ENCODE results near the gene VIM. TPM values are rescaled to one million over a fixed set of nuclear protein-coding genes. Genes with fewer than 3 reads are reported as not detected.

Gene VIM
- total and polyA plus RNA-seq, 12 donors = 232 to 834 (median 375) TPM

- intact Hi-C loops (cut with DNase I) = no loop called here
- ATAC-seq (no peak), DNase-seq (no peak)
- Histone ChIP-seq H3K27me3 (no peaks in the 10 kb centered on the region), H3K36me3 (no peaks in the 10 kb centered on the region), H3K27ac (no peak overlapping the region), H3K4me1 (peaks cover 0 to 34% (median 0%) of the 10 kb centered on the region in 9 donors), H3K9me3 (no peaks in the 10 kb centered on the region), H3K4me3 (no peak overlapping the region)
- TF ChIP-seq, protein P1, sequence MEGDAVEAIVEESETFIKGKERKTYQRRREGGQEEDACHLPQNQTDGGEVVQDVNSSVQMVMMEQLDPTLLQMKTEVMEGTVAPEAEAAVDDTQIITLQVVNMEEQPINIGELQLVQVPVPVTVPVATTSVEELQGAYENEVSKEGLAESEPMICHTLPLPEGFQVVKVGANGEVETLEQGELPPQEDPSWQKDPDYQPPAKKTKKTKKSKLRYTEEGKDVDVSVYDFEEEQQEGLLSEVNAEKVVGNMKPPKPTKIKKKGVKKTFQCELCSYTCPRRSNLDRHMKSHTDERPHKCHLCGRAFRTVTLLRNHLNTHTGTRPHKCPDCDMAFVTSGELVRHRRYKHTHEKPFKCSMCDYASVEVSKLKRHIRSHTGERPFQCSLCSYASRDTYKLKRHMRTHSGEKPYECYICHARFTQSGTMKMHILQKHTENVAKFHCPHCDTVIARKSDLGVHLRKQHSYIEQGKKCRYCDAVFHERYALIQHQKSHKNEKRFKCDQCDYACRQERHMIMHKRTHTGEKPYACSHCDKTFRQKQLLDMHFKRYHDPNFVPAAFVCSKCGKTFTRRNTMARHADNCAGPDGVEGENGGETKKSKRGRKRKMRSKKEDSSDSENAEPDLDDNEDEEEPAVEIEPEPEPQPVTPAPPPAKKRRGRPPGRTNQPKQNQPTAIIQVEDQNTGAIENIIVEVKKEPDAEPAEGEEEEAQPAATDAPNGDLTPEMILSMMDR (IDR thresholded peaks at IDR 0.05) = no peak
Observed at GRCh38 chr10:17208476-17208875, 19.6 kb upstream of the VIM start.

GRCh38 chr10:17209302-17209701 lies 18.7 kb upstream of the VIM start:
- WGBS, 2 donors = 83 to 95% methylated on average over 1 of the region's 1 CpG
- TF ChIP-seq, protein P1 (IDR thresholded peaks at IDR 0.05) = no peak
- H3K27me3 ChIP-seq = no peaks in the 10 kb centered on the region
- DNase-seq (no peak), ATAC-seq (no peak)
- H3K9me3 ChIP-seq = no peaks in the 10 kb centered on the region
- intact Hi-C loops (cut with DNase I) = no loop called here
- H3K36me3 ChIP-seq = no peaks in the 10 kb centered on the region
- no peak overlapping the region for H3K27ac ChIP-seq
- H3K4me1 ChIP-seq = peaks cover 0 to 42% (median 0%) of the 10 kb centered on the region in 9 donors
- no peak overlapping the region for H3K4me3 ChIP-seq

DNA sequence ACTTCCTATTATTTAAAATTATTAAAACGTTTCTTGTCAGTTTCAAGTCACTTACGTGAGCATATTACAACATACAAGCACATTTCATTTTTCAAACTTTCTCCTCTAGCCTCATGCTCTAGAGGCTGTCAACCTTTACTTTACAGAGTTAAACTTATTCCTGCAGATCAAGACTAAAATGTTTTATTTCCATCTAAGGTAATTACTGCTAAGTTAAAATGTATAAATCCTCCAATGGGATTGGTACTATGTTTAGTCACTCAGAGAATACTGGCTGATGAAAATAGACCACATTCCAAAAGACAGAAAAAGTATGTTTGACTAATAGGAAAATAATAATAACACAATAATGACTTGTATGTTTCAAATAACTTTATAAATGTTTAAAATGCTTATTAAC lies 18.2 kb upstream of the VIM start:
- ATAC-seq (no peak), DNase-seq (no peak)
- no peak overlapping the region for H3K4me3 ChIP-seq
- no peak overlapping the region for H3K27ac ChIP-seq
- no peaks in the 10 kb centered on the region for H3K36me3 ChIP-seq
- H3K27me3 ChIP-seq = no peaks in the 10 kb centered on the region
- intact Hi-C loops (cut with DNase I) = loop anchor here in 1 of 10 donors (5.0 kb wide), 1 partner anchor 783 kb away; no protein-coding TSS in a partner anchor
- 82 to 86% methylated on average over 2 of the region's 2 CpGs for WGBS, 2 donors
- TF ChIP-seq, protein P1 (IDR thresholded peaks at IDR 0.05) = no peak
- H3K4me1 ChIP-seq = peaks cover 0 to 48% (median 0%) of the 10 kb centered on the region in 9 donors
- H3K9me3 ChIP-seq = no peaks in the 10 kb centered on the region

DNA sequence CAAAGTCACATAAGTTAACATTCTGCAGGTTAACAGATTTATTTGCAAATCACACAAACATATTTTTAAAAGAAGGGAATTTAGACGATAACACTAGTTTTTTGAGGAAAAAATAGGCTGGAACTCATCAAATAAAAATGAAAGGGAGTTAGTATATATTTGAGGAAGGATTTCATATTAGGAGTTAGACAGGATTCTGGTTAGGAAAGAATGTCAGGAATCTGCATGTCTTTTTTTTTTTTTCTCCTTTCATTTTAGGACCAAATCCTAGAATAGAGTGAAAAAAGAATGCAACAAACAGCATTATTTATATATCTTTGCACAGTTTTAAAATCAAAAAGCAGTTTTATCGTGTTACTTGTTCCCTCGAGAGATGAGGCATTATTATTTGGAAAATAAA lies 17.7 kb upstream of the VIM start:
- intact Hi-C loops (cut with DNase I) = loop anchor here in 1 of 10 donors (5.0 kb wide), 1 partner anchor 783 kb away; no protein-coding TSS in a partner anchor
- Histone ChIP-seq H3K36me3 (no peaks in the 10 kb centered on the region), H3K4me1 (peaks cover 0 to 53% (median 0%) of the 10 kb centered on the region in 9 donors), H3K27ac (no peak overlapping the region), H3K4me3 (no peak overlapping the region), H3K27me3 (no peaks in the 10 kb centered on the region), H3K9me3 (no peaks in the 10 kb centered on the region)
- DNase-seq = no peak
- WGBS, 2 donors = 71 to 72% methylated on average over 3 of the region's 3 CpGs
- ATAC-seq = no peak
- TF ChIP-seq, protein P1 (IDR thresholded peaks at IDR 0.05) = no peak
